IMR-90 (cell line): ENCODE measurements around the gene ETV6.

Experiments used
- CEBPB ChIP-seq: IDR thresholded peaks from 2 replicates; pipeline ENCODE4 v1.6.1; 2012; ENCODE audit warnings: low read depth, low read length, improper control_type of control experiment
- NFE2L2 ChIP-seq: fragments of 150-350 bp; IDR thresholded peaks from 2 replicates; pipeline ENCODE4 v1.6.1; 2016; ENCODE audit warnings: low read depth, mild to moderate bottlenecking, low read length
- POLR2A ChIP-seq: IDR thresholded peaks from 2 replicates; pipeline ENCODE4 v1.6.1; 2012; ENCODE audit warnings: mild to moderate bottlenecking, low read depth, low read length
- TF ChIP-seq, protein P1 (sequence below): conservative IDR thresholded peaks from 2 replicates; pipeline ENCODE4 v1.5.1; 2012; ENCODE audit warnings: mild to moderate bottlenecking, low read depth, low read length, improper control_type of control experiment

- TF ChIP-seq POLR2A (no peak), CEBPB (no peak), NFE2L2 (no peak)
- TF ChIP-seq, protein P1, sequence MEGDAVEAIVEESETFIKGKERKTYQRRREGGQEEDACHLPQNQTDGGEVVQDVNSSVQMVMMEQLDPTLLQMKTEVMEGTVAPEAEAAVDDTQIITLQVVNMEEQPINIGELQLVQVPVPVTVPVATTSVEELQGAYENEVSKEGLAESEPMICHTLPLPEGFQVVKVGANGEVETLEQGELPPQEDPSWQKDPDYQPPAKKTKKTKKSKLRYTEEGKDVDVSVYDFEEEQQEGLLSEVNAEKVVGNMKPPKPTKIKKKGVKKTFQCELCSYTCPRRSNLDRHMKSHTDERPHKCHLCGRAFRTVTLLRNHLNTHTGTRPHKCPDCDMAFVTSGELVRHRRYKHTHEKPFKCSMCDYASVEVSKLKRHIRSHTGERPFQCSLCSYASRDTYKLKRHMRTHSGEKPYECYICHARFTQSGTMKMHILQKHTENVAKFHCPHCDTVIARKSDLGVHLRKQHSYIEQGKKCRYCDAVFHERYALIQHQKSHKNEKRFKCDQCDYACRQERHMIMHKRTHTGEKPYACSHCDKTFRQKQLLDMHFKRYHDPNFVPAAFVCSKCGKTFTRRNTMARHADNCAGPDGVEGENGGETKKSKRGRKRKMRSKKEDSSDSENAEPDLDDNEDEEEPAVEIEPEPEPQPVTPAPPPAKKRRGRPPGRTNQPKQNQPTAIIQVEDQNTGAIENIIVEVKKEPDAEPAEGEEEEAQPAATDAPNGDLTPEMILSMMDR: no peak
Observed at GRCh38 chr12:11862798-11863197, 213.3 kb downstream of the ETV6 start.
